Activated CD4-positive, CD25-positive, alpha-beta regulatory T cell treated with anti-CD3 and anti-CD28 coated beads, Interleukin-2, amount 50 U/mL, for 24 hours (primary cell): ENCODE results near the gene HSPH1.

Experiments
- ATAC-seq, 2 donors: fragments of 150-1000 bp; cut with Tn5 transposase; one replicate each; pipeline ENCODE4 v1.10.0; 2021; ENCODE audit warnings: mild to moderate bottlenecking in 1 of 2, moderate library complexity in 1 of 2

The HSPH1 gene

DNA sequence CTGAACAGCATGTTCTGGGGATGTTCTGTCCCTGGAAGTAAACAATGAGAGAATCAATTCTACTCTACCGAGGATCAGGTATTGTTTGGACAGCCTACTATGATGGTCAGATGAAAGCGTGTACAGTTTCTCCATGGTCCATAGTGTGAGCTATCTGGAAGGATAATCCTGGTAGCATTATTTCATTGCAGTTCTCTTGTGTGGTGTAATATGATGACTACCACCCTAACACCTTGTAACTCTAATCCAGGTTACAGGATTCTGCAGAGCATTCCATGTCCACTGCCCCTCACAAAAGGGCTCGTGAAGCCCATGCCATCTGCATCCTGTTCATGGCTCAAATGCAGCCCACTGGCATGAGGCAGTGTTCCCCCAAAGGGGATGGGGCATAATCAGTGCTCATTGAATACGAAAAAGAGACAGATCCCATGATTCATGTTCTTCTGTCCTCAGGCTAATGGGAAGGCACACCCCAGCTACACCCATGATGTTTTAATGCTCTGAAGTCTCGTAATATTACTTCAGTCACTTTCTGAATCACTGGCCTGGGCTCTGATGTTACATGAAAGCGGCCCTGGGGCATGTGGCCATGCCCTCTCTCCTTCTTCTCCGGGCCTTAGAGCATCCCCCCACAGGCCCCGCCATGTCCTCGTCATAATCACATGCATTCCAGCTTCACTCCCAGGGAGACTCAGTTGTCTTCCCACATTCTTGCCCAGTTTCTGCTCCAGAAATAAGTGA lies 68.4 kb downstream of the HSPH1 start:
- no peak for ATAC-seq

DNA sequence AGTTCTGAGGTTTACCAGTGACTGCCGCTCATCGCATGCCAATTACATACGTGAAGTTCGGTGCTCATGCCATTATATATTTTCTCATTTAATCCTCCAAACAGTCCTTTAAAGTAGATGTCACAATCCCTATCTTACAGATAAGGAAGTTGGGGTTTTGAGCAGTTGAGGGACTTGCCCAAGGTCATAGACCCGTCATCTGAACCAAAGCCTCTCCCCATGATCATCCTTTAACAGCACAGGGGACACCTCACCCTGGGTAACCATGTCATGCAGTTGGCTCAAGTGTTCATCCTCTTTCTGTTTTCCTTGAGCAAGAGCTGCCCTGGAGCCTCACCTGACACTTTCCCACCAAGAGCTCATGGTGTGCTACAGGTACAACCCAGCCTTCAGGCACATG lies 69.1 kb downstream of the HSPH1 start:
- no peak for ATAC-seq

DNA sequence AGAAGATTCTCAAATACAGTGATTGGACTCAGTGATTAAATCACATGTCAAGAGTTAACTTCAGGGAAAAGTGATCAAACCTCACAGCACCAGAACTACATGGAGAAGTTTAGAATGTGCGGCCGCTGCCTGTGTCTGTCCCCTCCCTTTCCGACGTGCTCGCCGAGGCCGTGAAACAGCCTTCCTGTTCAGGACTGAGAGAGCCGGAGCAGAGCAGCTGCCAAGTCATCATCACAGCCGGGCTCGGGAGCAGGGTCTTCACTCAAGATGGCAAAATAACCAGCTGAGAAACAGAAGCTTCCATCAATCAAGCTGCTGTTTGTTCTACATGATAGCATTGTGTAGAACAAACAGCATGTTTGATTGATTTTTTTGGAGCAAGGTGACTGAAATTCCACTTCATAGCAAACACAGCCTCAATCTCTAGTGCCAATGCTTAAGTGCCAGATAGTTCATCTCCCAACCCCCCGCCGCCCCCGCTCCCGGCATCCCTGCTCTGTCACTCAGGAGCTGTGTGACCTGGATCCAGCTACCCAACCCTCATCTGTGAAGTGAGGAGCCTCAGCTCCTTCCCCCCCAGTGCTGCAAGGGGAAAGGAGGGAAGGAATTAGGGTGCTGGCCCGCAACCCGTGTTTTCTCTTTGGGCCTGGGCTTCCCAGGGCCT lies 70.6 kb downstream of the HSPH1 start:
- ATAC-seq = no peak

- no peak for ATAC-seq
These were observed 71.6 kb downstream of the HSPH1 start for GRCh38 chr13:31090096-31090495.

DNA sequence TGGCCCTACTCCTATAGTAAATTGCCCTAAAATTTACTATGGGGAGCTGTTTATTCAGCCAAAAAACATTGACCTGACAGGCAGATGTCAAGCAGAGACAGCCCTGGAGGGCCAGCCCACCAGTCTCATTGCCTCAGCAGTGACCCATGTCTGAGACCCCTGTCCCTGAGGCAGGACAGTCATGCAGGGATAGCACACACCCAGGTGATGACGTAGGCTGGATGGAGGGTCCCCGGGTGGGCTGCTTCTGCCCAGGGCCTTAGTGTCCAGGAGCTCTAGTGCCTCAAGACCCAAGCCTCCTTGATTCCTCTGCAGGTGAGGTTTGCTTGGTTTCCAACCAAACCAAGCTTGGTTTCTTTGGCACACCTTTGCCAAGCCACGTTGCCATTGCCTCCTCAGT lies 72.1 kb downstream of the HSPH1 start:
- ATAC-seq = no peak

- ATAC-seq = no peak
These were observed 72.8 kb downstream of the HSPH1 start for GRCh38 chr13:31088826-31089420.
